ENCODE measurements around the gene GPR150.

GPR150 gene

DNA sequence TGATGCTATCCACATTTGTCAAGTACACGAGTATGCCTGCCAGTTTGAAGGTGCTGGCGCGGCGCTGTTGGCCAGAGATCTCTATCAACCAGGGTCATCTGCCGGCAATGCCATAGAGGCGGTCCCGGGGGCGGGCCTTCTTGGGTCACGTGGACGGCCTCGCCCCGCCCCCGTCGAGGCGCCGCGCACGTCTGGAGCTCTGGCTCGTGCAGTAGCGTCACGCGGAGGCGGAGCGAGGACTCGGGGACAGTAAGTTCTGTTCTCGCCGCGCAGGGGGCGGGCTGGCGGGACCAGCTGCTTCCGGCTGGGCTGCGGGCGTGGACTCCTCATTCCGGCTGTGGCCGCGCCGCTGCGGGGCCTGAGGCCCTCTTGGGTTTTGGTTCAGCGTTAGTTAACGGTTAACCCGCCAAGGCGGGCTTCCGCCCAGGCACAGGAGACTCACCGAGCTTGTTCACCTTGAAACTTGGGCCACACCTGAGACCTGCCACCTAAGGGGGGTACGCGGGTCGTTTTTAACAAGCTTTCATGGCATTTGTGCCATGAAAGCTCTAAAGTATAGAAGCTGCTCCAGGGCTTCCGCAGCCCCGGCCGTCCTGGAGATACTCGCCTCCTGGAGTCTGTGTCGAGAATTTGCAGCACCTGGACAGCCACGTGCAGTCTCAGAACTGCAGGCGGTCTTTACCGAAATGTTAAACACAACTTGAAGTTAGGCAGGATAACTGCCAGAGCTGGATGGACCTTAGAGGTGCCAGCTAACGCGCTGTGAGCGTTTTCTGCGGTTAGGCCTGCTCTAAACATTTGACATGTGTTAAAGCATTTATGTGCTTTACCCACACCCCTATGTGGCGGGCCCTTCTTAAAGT lies 26.9 kb downstream of the GPR150 start, which contains the start of gene RFESD:
Gene RFESD (plus strand): TSS at position 209 of the 863 bp plus-strand sequence. CDS start 5,495 bp downstream, outside the sequence.
- peak; percentile 29 for TF ChIP-seq CTCF (IDR thresholded peaks at IDR 0.05)
- peak within 1 kb of the TSS; percentile 95 for H2AFZ ChIP-seq
- no peaks in the 10 kb centered on the region for H3K79me2 ChIP-seq
- peak within 1 kb of the TSS; percentile 68 for H3K9ac ChIP-seq
- no peaks in the 10 kb centered on the region for H3K9me3 ChIP-seq (ENCODE audit: control insufficient read depth, low read length)
- peak within 1 kb of the TSS; percentile 84 for H3K4me2 ChIP-seq (ENCODE audit: low read length)
- H3K4me3 ChIP-seq (ENCODE audit: low read depth, low read length), result peak within 1 kb of the TSS; percentile 70
- H3K4me1 ChIP-seq, result peaks cover 11% of the 10 kb centered on the region
- no peaks in the 10 kb centered on the region for H3K27me3 ChIP-seq (ENCODE audit: control insufficient read depth, insufficient read depth, low read length)
- no peaks in the 10 kb centered on the region for H3K36me3 ChIP-seq (ENCODE audit: control insufficient read depth, insufficient read depth, low read length)
- peak within 1 kb of the TSS; percentile 97 for H3K27ac ChIP-seq

GRCh38 chr5:95647886-95648860 lies 28.3 kb downstream of the GPR150 start:
- H3K4me1 ChIP-seq, result peaks cover 4% of the 10 kb centered on the region
- H3K4me3 ChIP-seq (ENCODE audit: low read depth, low read length), result no peak overlapping the region
- no peaks in the 10 kb centered on the region for H3K9me3 ChIP-seq (ENCODE audit: control insufficient read depth, low read length)
- H3K27ac ChIP-seq, result peak overlapping the region; percentile 97
- no peak for TF ChIP-seq CTCF (IDR thresholded peaks at IDR 0.05)
- no peaks in the 10 kb centered on the region for H3K36me3 ChIP-seq (ENCODE audit: control insufficient read depth, insufficient read depth, low read length)
- no peaks in the 10 kb centered on the region for H3K27me3 ChIP-seq (ENCODE audit: control insufficient read depth, insufficient read depth, low read length)
- H3K4me2 ChIP-seq (ENCODE audit: low read length), result no peak overlapping the region
- peak overlapping the region; percentile 95 for H2AFZ ChIP-seq
- H3K9ac ChIP-seq, result no peak overlapping the region
- no peaks in the 10 kb centered on the region for H3K79me2 ChIP-seq

DNA sequence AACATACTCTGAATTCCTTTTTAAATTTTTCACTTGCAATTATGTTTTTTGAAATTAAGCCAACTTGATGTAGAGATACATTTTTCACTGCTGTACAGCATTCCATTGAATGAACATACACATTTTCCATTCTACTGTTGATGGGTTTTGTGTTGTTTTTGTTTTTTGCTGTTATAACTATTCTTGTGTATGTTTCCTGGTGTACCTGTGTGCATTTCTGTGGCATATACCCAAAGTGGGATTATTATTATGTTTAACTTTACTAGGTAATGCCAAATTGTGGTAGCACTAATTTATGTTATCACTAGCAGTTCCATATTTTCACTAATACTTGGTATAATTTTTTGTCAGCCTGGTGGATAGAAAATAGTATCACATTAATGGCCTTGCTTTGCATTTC lies 29.4 kb downstream of the GPR150 start:
- H3K79me2 ChIP-seq, result no peaks in the 10 kb centered on the region
- no peak overlapping the region for H3K27ac ChIP-seq
- H3K4me2 ChIP-seq (ENCODE audit: low read length), result no peak overlapping the region
- no peak for TF ChIP-seq CTCF (IDR thresholded peaks at IDR 0.05)
- H3K9ac ChIP-seq, result no peak overlapping the region
- no peak overlapping the region for H3K4me3 ChIP-seq (ENCODE audit: low read depth, low read length)
- no peaks in the 10 kb centered on the region for H3K36me3 ChIP-seq (ENCODE audit: control insufficient read depth, insufficient read depth, low read length)
- H3K9me3 ChIP-seq (ENCODE audit: control insufficient read depth, low read length), result no peaks in the 10 kb centered on the region
- H2AFZ ChIP-seq, result no peak overlapping the region
- H3K4me1 ChIP-seq, result peaks cover 4% of the 10 kb centered on the region
- H3K27me3 ChIP-seq (ENCODE audit: control insufficient read depth, insufficient read depth, low read length), result no peaks in the 10 kb centered on the region

GRCh38 chr5:95649842-95650620 lies 30.1 kb downstream of the GPR150 start:
- Histone ChIP-seq H3K4me1 (peaks cover 4% of the 10 kb centered on the region), H3K36me3 (ENCODE audit: control insufficient read depth, insufficient read depth, low read length) (no peaks in the 10 kb centered on the region), H3K9me3 (ENCODE audit: control insufficient read depth, low read length) (no peaks in the 10 kb centered on the region), H3K4me2 (ENCODE audit: low read length) (no peak overlapping the region), H3K27ac (no peak overlapping the region), H3K27me3 (ENCODE audit: control insufficient read depth, insufficient read depth, low read length) (no peaks in the 10 kb centered on the region), H2AFZ (no peak overlapping the region), H3K79me2 (no peaks in the 10 kb centered on the region), H3K4me3 (ENCODE audit: low read depth, low read length) (no peak overlapping the region), H3K9ac (no peak overlapping the region)
- no peak for TF ChIP-seq CTCF (IDR thresholded peaks at IDR 0.05)
